Naive B cell (primary cell): Measurements from ENCODE around the gene CKS2. TPM values are rescaled to one million over a fixed set of nuclear protein-coding genes. Genes with fewer than 3 reads are reported as not detected.

Source experiments
- ATAC-seq, 2 donors: fragments of 150-1000 bp; cut with Tn5 transposase; 2 replicates each; pipeline ENCODE4 v1.10.0; 2021; ENCODE audit warnings: low read depth in 2 of 2, mild to moderate bottlenecking in 2 of 2, moderate library complexity in 2 of 2
- DNase-seq: peaks from one replicate; pipeline ENCODE4 v3.0.0; 2022
- H3K27ac Mint-ChIP-seq, 6 donors: one replicate each; pipeline ENCODE4 v1.8.0; 2020 to 2022; ENCODE audit warnings: mild to moderate bottlenecking in 6 of 6, mixed read lengths in 6 of 6, moderate library complexity in 5 of 6, inconsistent platforms in 2 of 6
- H3K27me3 Mint-ChIP-seq, 3 donors: one replicate each; pipeline ENCODE4 v1.8.0; 2021 to 2022; ENCODE audit warnings: mixed read lengths in 3 of 3, mild to moderate bottlenecking in 1 of 3
- H3K36me3 Mint-ChIP-seq, 2 donors: one replicate each; pipeline ENCODE4 v1.8.0; 2020 to 2022; ENCODE audit warnings: mixed read lengths in 2 of 2, inconsistent platforms in 1 of 2, mild to moderate bottlenecking in 1 of 2
- H3K4me1 Mint-ChIP-seq, 3 donors: one replicate each; pipeline ENCODE4 v1.8.0; 2020 to 2022; ENCODE audit warnings: mixed read lengths in 3 of 3, inconsistent platforms in 1 of 3, mild to moderate bottlenecking in 1 of 3, moderate library complexity in 1 of 3
- H3K4me3 Mint-ChIP-seq, 8 donors: one replicate each; pipeline ENCODE4 v1.8.0; 2020 to 2022; ENCODE audit warnings: mild to moderate bottlenecking in 8 of 8, mixed read lengths in 8 of 8, moderate library complexity in 8 of 8, inconsistent platforms in 2 of 8
- H3K9me3 Mint-ChIP-seq, 7 donors: one replicate each; pipeline ENCODE4 v1.8.0; 2020 to 2022; ENCODE audit warnings: mixed read lengths in 7 of 7, mild to moderate bottlenecking in 5 of 7, inconsistent platforms in 2 of 7, moderate library complexity in 1 of 7
- polyA plus RNA-seq, 6 donors: library from polyadenylated mRNA; unstranded; fragments of 300-500 nt; fragmentation: Illumina TruSeq; gene quantifications; one replicate each; pipeline ENCODE4 v1.2.3, GENCODE V29; 2021; ENCODE audit warnings: low read depth in 6 of 6

The CKS2 gene
- polyA plus RNA-seq, 6 donors from 2014 or later = 22.9 to 46.9 (median 39.0) TPM

DNA sequence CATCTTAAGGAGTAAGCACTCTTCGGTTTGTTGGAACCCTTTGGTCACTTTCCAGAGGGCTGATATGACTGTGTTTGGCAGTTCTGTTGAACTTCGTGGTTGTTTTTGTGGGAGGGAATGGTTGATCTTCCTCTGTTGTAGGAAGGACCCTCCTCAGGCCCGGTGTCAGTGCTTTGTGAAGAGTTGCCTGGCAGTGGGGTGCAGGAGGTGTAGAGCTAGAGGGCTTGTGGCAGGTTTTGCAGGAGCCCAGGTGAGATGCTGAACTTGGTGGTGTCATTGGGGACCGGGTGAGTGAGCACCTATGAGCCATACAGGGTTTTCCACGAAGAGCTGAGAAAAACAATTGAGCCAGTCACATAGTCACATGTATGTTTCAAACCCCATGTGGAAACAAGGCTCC, 34.5 kb downstream of the CKS2 start:
- no peaks in the 10 kb centered on the region for H3K9me3 Mint-ChIP-seq
- peak overlapping the region in 3 of 6 donors; percentile 59 to 94 (median 73) for H3K27ac Mint-ChIP-seq
- no peak for DNase-seq
- peaks cover 44 to 64% of the 10 kb centered on the region in 2 donors for H3K36me3 Mint-ChIP-seq
- no peak for ATAC-seq
- peaks cover 0 to 5% (median 3%) of the 10 kb centered on the region in 3 donors for H3K4me1 Mint-ChIP-seq
- H3K4me3 Mint-ChIP-seq = no peak overlapping the region
- no peaks in the 10 kb centered on the region for H3K27me3 Mint-ChIP-seq

DNA sequence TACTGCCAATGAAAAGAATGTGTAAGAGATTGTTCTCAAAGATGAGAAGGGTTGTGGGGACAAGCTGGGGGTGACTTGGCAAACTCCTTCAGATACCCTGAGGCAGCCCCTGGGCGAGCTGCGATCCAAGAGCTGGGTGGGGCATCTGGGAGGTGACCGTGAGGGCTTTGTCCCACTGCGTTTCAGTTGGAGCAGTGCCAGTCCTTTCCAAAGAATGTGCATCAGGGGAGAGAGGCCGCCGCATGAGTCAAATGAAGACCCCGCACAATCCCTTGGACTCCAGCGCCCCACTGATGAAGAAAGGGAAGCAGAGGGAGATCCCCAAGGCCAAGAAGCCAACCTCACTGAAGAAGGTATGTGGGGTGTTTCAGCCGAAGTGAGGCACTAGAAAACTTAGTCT, 35.7 kb downstream of the CKS2 start:
- ATAC-seq (no peak), DNase-seq (no peak)
- H3K4me3 Mint-ChIP-seq = no peak overlapping the region
- H3K36me3 Mint-ChIP-seq = peaks cover 38 to 62% of the 10 kb centered on the region in 2 donors
- H3K27ac Mint-ChIP-seq = peak overlapping the region in 2 of 6 donors; percentile 12 to 22
- H3K27me3 Mint-ChIP-seq = no peaks in the 10 kb centered on the region
- H3K4me1 Mint-ChIP-seq = peaks cover 5 to 8% (median 6%) of the 10 kb centered on the region in 3 donors
- no peaks in the 10 kb centered on the region for H3K9me3 Mint-ChIP-seq

DNA sequence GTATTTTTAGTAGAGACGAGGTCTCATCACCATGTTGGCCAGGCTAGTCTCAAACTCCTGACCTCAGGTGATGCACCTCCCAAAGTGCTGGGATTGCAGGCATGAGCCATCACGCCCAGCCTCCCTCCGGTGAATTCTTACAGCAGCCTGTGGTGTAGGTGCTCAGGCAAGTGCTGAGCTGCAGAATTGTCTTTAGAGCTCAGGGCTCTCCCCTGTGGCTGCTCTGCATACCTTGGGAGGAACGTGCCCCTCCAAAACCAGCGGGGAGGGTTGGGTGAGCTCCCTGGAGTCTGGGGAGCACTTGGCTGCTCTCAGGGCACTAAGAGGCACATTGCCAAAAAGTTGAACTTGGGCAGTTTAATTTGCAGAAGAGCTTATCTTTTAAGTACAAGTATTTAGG, 36.7 kb downstream of the CKS2 start:
- peak overlapping the region in 1 of 6 donors; percentile 51 for H3K27ac Mint-ChIP-seq
- DNase-seq (no peak), ATAC-seq (no peak)
- H3K4me1 Mint-ChIP-seq = peaks cover 11 to 18% (median 15%) of the 10 kb centered on the region in 3 donors
- H3K36me3 Mint-ChIP-seq = peaks cover 34 to 54% of the 10 kb centered on the region in 2 donors
- H3K27me3 Mint-ChIP-seq = no peaks in the 10 kb centered on the region
- H3K4me3 Mint-ChIP-seq = no peak overlapping the region
- no peaks in the 10 kb centered on the region for H3K9me3 Mint-ChIP-seq

DNA sequence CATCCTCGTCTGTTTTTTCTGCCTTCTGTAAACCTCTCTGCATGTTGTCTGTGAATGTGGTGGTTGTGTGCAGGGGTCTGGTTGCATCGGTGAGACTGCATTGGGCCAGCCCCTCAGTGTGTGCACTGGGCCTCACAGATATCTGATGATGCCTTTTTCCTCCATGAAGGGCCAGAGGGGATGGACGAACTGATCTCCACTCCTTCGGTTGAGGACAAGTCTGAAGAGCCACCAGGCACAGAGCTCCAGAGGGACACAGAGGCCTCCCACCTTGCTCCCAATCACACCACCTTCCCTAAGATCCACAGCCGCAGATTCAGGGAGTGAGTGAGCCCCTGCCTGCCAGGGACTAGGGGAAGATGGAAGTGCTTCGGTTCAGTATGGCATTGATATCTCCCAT, 38.6 kb downstream of the CKS2 start:
- DNase-seq = no peak
- Mint-ChIP-seq H3K27ac (peak overlapping the region in 1 of 6 donors; percentile 79), H3K4me3 (no peak overlapping the region), H3K9me3 (no peaks in the 10 kb centered on the region), H3K36me3 (peaks cover 24 to 36% of the 10 kb centered on the region in 2 donors), H3K27me3 (no peaks in the 10 kb centered on the region), H3K4me1 (peaks cover 15 to 22% (median 17%) of the 10 kb centered on the region in 3 donors)
- ATAC-seq = no peak

DNA sequence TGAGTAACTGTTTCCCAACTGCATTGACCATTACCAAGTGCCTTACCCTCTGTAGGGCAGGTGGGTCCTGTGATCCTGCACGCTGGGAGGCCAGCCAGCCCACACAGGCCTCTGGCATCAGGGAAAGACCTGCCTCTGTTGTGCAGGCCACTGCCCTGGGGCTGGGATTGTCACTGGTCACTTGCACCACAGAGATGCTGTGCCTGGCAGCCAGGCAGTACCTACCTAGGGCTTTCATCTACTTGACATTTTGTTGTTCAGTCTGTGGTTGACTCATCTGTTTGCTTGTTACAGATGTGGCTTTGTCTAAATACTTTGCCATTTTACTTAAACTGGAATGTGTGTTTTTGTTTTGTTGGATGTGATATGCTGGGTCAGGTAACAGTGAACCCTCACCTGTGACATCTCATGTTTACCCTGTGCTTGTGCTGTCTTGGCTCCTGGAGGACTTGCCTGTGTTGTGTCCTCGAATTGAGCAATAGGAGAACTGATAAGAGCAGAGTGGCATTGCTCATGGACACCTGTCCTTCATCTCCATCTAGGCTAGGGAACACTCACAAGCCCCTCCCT, 40.1 kb downstream of the CKS2 start:
- ATAC-seq (no peak), DNase-seq (no peak)
- Mint-ChIP-seq H3K4me3 (no peak overlapping the region), H3K4me1 (peaks cover 15 to 22% (median 17%) of the 10 kb centered on the region in 3 donors), H3K9me3 (no peaks in the 10 kb centered on the region), H3K36me3 (peaks cover 21 to 25% of the 10 kb centered on the region in 2 donors), H3K27me3 (no peaks in the 10 kb centered on the region), H3K27ac (peak overlapping the region in 1 of 6 donors; percentile 71)

DNA sequence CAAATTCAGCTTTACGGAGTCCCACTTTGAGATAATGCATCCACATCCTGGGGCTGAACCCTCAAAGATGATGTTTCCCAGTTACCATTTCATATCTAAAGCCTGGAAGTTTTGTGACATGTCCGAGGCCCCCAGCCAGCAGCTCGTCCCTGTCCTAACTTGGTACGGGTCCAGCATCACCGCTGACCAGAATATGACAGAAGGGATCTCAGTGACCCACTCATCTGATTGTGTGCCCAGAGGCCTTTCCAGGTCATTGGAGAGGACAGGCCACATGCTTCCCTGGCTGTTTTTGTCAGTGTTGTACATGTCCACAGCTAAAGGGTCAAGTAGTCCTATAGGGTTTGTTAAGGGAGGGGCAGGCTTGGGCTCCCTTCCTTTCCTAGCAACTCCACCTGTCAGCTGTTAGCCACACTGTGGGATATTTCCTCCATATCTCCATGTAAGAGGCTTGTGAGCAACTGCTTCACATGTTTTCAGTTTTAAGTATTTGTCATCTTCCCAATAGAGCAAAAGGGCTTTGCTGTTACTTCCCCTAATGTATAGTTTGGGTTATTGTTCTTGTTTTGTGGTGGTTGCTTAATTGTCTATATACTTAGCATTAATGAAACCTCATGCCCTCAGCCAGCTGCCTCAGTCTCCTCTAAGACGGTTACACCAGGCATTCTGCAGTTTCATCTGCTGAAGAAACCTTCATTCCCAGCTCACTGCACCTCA, 40.7 kb downstream of the CKS2 start:
- Mint-ChIP-seq H3K4me1 (peaks cover 15 to 22% (median 17%) of the 10 kb centered on the region in 3 donors), H3K27me3 (no peaks in the 10 kb centered on the region), H3K9me3 (no peaks in the 10 kb centered on the region), H3K36me3 (peaks cover 16 to 25% of the 10 kb centered on the region in 2 donors), H3K27ac (peak overlapping the region in 3 of 6 donors; percentile 34 to 71 (median 64)), H3K4me3 (no peak overlapping the region)
- no peak for ATAC-seq
- DNase-seq = no peak

DNA sequence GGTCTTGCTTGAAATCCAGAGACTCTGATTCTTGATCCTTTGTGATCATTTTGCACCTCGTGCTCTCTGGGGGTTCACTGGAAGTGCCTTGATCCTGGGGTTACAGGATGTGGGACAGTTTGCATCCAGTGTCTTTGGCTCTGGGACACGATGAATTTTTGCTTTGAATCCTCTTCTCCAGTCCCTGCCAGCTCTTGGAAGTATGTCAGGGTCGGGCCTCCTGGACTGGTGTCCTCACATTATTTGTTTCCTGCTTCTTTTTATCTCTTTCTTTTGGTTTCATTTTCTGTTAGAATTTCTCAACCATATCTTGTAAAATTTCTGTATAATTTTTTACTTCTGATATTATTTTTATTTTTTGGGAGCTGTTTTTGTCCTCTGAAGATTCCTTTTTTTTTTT, 41.5 kb downstream of the CKS2 start:
- peak overlapping the region in 2 of 8 donors; percentile 47 to 52 for H3K4me3 Mint-ChIP-seq
- H3K36me3 Mint-ChIP-seq = peaks cover 16 to 25% of the 10 kb centered on the region in 2 donors
- DNase-seq = no peak
- ATAC-seq = no peak
- H3K4me1 Mint-ChIP-seq = peaks cover 15 to 22% (median 17%) of the 10 kb centered on the region in 3 donors
- no peaks in the 10 kb centered on the region for H3K27me3 Mint-ChIP-seq
- H3K9me3 Mint-ChIP-seq = no peaks in the 10 kb centered on the region
- peak overlapping the region in 3 of 6 donors; percentile 36 to 64 (median 43) for H3K27ac Mint-ChIP-seq

DNA sequence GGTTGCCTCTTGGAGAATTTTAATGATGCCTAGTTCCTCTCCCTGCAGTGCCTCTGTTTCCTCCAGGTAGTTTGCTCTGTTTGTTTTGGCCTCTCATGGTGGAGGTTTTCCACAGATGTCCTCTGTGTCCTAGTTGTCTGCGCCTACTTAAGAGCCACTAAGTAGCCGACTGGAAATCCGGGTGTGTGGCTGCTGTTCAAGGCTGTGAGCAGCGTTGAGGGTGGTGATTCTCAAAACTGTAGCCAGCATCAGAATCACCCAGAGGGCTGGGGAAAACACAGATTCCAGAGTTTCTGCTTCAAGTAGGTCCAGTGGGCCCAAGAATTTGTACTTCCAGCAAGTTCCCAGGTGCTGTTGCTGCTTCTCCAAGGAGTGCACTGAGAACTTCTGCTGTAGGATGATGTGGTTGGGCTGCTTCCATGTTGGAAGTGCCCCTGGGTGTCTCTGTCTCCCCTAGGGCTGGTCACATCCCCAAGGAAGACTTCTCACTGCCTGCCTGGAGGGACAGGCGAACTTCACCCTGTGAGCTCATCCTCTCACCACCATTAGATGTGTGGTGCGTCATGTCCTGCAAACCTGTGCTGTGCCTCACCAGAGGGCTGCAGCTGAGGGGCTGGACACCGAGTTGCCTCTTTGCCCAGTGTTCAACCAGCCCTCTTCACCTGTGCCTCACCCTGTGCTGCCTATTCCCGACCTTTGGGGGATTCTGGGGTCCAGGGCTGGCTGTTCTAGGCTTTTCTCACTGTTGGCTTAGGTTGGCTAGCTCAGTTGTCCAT, 42.1 kb downstream of the CKS2 start:
- ATAC-seq (no peak), DNase-seq (no peak)
- peaks cover 16 to 25% of the 10 kb centered on the region in 2 donors for H3K36me3 Mint-ChIP-seq
- H3K4me3 Mint-ChIP-seq = peak overlapping the region in 1 of 8 donors; percentile 52
- no peaks in the 10 kb centered on the region for H3K27me3 Mint-ChIP-seq
- no peaks in the 10 kb centered on the region for H3K9me3 Mint-ChIP-seq
- peak overlapping the region in 2 of 6 donors; percentile 24 to 76 for H3K27ac Mint-ChIP-seq
- H3K4me1 Mint-ChIP-seq = peaks cover 15 to 22% (median 17%) of the 10 kb centered on the region in 3 donors

DNA sequence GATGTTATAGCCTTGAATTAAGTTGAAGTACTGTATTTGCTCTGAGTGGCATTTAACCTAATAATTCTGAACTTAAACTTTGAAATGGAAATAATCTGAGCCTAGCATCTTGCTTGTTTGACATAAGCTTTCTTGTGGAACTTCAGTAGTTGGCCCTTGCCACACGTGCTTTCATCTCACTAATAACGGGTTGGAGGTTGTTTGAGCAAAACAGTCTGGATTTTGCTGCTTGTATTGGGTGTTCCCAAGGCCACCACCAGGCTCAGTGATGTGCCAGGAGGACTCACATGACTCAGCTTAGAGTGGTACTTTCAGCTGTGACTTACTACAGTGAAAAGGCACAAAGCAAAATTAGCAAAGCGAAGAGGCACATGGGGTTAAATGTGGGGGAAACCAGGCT, 43.0 kb downstream of the CKS2 start:
- no peak for DNase-seq
- no peaks in the 10 kb centered on the region for H3K27me3 Mint-ChIP-seq
- H3K27ac Mint-ChIP-seq = peak overlapping the region in 2 of 6 donors; percentile 51 to 76
- ATAC-seq = no peak
- H3K4me3 Mint-ChIP-seq = no peak overlapping the region
- no peaks in the 10 kb centered on the region for H3K9me3 Mint-ChIP-seq
- H3K4me1 Mint-ChIP-seq = peaks cover 15 to 22% (median 17%) of the 10 kb centered on the region in 3 donors
- H3K36me3 Mint-ChIP-seq = peaks cover 16 to 31% of the 10 kb centered on the region in 2 donors

DNA sequence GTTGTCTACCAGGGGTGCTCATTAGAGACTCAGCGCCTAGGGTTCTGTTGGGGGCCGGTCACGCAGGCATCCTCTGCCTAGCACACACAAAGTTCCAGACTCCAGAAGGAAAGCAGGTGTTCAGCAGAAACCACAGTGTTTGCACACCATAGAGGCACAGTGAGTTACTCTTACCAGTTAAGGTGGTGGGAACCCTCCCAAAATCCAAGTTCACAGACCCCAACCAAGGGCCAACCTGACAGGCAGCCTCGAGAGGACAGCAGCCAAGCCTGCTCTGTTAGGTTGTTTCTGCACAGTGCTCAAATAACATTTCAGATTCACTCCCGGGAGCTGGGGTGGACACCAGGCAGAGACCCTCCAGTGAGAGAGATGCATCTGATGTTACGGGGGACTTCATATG, 43.5 kb downstream of the CKS2 start:
- Mint-ChIP-seq H3K27me3 (no peaks in the 10 kb centered on the region), H3K27ac (peak overlapping the region in 2 of 6 donors; percentile 20 to 51), H3K36me3 (peaks cover 13 to 30% of the 10 kb centered on the region in 2 donors), H3K4me3 (no peak overlapping the region), H3K4me1 (peaks cover 15 to 22% (median 17%) of the 10 kb centered on the region in 3 donors), H3K9me3 (no peaks in the 10 kb centered on the region)
- DNase-seq (no peak), ATAC-seq (no peak)

DNA sequence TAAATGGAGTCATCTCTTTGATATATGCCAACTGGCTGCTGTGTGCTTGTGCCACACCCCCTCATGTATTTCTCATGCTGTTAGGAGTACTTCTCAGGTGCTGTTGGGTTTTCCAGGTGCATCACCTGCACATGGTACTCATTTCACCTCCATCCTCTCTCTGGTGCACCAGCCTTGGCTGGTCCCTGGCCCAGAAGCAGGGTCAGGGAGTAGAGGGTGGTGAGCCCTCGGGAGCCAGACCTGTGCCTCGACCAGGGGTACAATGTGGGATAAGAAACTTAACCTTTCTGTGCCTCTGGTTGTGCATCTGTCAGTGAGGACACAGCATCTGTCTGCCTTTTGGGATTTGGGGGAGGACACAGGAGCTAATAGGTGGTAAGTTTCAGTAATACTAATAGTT, 45.8 kb downstream of the CKS2 start:
- ATAC-seq (no peak), DNase-seq (no peak)
- no peaks in the 10 kb centered on the region for H3K27me3 Mint-ChIP-seq
- H3K36me3 Mint-ChIP-seq = peaks cover 23% of the 10 kb centered on the region in 2 donors
- H3K4me3 Mint-ChIP-seq = no peak overlapping the region
- H3K9me3 Mint-ChIP-seq = no peaks in the 10 kb centered on the region
- peaks cover 9 to 12% (median 10%) of the 10 kb centered on the region in 3 donors for H3K4me1 Mint-ChIP-seq
- peak overlapping the region in 1 of 6 donors; percentile 70 for H3K27ac Mint-ChIP-seq

DNA sequence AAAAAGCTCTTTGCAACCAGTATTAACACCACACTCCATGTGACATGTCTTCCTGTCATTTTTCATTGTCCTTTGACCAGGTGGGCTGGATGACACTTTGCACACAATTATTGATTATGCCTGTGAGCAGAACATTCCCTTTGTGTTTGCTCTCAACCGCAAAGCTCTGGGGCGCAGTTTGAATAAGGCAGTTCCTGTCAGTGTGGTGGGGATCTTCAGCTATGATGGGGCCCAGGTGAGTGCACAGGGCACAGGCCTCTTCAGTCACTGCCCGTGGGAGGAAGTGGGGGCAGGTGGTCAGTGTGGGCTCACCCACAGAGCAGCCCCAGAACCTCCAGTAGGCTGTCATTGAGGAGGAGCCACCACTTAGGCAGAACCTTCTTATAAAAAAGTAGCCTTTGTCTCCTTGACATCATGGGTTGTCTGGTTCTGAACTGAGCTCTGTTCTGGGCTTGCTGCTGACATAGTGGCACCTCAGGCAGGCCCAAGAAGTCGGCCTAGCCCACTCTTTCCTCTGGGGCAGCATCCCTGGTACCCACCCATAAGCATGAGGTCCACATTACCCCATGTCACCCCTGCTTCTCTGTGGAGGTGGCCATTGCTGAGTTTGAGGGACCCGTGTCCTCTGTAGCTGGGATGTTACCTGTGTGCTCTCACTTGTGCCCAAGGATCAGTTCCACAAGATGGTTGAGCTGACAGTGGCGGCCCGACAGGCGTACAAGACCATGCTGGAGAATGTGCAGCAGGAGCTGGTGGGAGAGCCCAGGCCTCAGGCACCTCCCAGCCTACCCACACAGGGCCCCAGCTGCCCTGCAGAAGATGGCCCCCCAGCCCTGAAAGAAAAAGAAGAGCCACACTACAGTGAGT, 46.6 kb downstream of the CKS2 start:
- Mint-ChIP-seq H3K4me3 (no peak overlapping the region), H3K27me3 (no peaks in the 10 kb centered on the region), H3K36me3 (peaks cover 19 to 22% of the 10 kb centered on the region in 2 donors), H3K27ac (peak overlapping the region in 5 of 6 donors; percentile 66 to 88 (median 70)), H3K9me3 (no peaks in the 10 kb centered on the region), H3K4me1 (peaks cover 3 to 5% (median 5%) of the 10 kb centered on the region in 3 donors)
- ATAC-seq (no peak), DNase-seq (no peak)
